Measurements from ENCODE around the gene COPB2.

Gene COPB2

GRCh38 chr3:139322346-139322745, 67.1 kb downstream of the COPB2 start:
- H3K27me3 ChIP-seq (ENCODE audit: control insufficient read depth, insufficient read depth, low read length) = no peaks in the 10 kb centered on the region
- H3K9ac ChIP-seq (ENCODE audit: low read length) = no peak overlapping the region
- H3K4me1 ChIP-seq (ENCODE audit: control insufficient read depth, insufficient read depth, low read length) = no peaks in the 10 kb centered on the region
- no peak overlapping the region for H3K27ac ChIP-seq (ENCODE audit: low read depth, low read length)
- no peaks in the 10 kb centered on the region for H3K36me3 ChIP-seq (ENCODE audit: control insufficient read depth, insufficient read depth, low read length)
- no peak overlapping the region for H3K4me3 ChIP-seq (ENCODE audit: low read length)

DNA sequence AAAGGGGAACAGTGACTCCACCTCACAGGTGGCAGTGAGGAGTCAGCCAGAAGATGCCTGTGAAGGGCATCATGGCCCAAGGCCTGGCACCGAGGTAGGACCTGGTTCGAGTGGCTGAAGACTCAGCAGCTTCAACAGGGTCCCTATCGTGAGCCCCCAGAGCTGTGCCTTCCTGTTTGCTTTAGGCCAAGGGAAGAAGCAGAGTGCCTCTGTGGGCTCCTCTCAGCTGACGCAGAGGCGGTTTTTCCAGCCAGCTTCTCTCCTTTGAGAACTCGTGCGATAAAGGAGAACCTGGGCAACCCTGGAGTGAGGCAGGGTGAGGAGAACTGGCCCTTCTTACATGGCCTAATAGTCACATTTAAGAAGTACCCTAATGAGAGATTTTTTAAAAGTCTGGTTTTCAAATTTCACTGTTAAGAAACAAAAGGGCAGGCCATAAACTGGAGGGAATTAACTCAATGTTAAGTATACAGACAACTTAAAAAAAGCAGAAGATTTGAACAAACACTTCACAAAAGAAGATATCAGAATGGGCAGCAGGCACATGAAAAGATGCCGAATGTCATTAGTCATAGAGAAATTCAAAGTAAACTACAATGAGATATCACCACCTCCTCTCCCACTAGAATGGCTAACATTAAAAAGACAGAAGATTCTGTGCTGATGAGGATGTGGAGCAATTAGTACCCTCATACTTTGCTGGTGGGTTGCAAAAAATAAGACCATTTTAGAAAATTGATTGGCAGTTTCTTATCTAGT, 68.7 kb downstream of the COPB2 start:
- Histone ChIP-seq H3K9ac (ENCODE audit: low read length) (no peak overlapping the region), H3K27ac (ENCODE audit: low read depth, low read length) (no peak overlapping the region), H3K4me3 (ENCODE audit: low read length) (no peak overlapping the region), H3K36me3 (ENCODE audit: control insufficient read depth, insufficient read depth, low read length) (no peaks in the 10 kb centered on the region), H3K4me1 (ENCODE audit: control insufficient read depth, insufficient read depth, low read length) (no peaks in the 10 kb centered on the region), H3K27me3 (ENCODE audit: control insufficient read depth, insufficient read depth, low read length) (no peaks in the 10 kb centered on the region)

GRCh38 chr3:139319428-139320402, 69.7 kb downstream of the COPB2 start:
- Histone ChIP-seq H3K9ac (ENCODE audit: low read length) (no peak overlapping the region), H3K4me1 (ENCODE audit: control insufficient read depth, insufficient read depth, low read length) (no peaks in the 10 kb centered on the region), H3K4me3 (ENCODE audit: low read length) (no peak overlapping the region), H3K36me3 (ENCODE audit: control insufficient read depth, insufficient read depth, low read length) (no peaks in the 10 kb centered on the region), H3K27ac (ENCODE audit: low read depth, low read length) (no peak overlapping the region), H3K27me3 (ENCODE audit: control insufficient read depth, insufficient read depth, low read length) (no peaks in the 10 kb centered on the region)

DNA sequence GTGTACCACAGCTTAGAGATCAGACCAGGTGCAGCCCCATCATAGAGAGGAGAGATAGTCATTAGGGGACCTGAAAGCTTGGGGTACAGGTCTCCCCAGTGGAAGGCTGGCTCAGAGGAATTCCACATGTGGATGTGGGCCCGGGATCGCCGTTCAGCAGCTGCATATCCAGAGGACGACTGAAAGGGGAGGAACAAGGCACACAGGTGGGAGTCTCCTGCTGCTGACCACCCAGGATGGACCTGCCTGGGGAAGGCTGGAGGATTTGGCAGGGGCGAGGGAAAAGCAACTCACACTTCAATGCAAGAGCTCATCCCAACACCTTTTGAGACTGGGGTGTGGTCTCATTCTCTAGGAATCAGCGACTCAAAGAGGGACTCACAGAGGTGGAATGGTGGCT, 70.6 kb downstream of the COPB2 start:
- Histone ChIP-seq H3K27ac (ENCODE audit: low read depth, low read length) (no peak overlapping the region), H3K9ac (ENCODE audit: low read length) (no peak overlapping the region), H3K4me1 (ENCODE audit: control insufficient read depth, insufficient read depth, low read length) (no peaks in the 10 kb centered on the region), H3K4me3 (ENCODE audit: low read length) (no peak overlapping the region), H3K27me3 (ENCODE audit: control insufficient read depth, insufficient read depth, low read length) (no peaks in the 10 kb centered on the region), H3K36me3 (ENCODE audit: control insufficient read depth, insufficient read depth, low read length) (no peaks in the 10 kb centered on the region)

DNA sequence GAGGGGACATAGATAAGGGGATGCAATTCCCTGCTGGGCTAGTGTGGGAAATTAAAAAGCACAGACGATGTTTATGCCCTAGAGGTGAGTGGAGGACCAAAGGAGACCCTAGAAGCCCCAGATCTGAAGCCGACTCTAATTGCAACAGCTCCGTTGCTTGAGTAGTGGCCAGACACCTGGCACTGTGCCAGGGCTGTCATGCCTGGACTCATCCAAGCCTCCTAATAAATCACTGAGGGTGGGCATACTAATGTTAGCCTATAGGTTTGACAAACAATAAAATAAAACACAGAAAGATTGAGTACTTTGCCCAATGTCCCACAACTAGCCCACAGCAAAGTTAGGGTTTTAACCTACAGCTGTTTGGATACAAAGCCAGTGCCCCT, 71.0 kb downstream of the COPB2 start:
- Histone ChIP-seq H3K4me3 (ENCODE audit: low read length) (no peak overlapping the region), H3K27me3 (ENCODE audit: control insufficient read depth, insufficient read depth, low read length) (no peaks in the 10 kb centered on the region), H3K9ac (ENCODE audit: low read length) (no peak overlapping the region), H3K36me3 (ENCODE audit: control insufficient read depth, insufficient read depth, low read length) (no peaks in the 10 kb centered on the region), H3K27ac (ENCODE audit: low read depth, low read length) (no peak overlapping the region), H3K4me1 (ENCODE audit: control insufficient read depth, insufficient read depth, low read length) (no peaks in the 10 kb centered on the region)

GRCh38 chr3:139317660-139318430, 71.6 kb downstream of the COPB2 start:
- H3K9ac ChIP-seq (ENCODE audit: low read length) = no peak overlapping the region
- H3K4me3 ChIP-seq (ENCODE audit: low read length) = no peak overlapping the region
- H3K27me3 ChIP-seq (ENCODE audit: control insufficient read depth, insufficient read depth, low read length) = no peaks in the 10 kb centered on the region
- no peaks in the 10 kb centered on the region for H3K4me1 ChIP-seq (ENCODE audit: control insufficient read depth, insufficient read depth, low read length)
- no peak overlapping the region for H3K27ac ChIP-seq (ENCODE audit: low read depth, low read length)
- no peaks in the 10 kb centered on the region for H3K36me3 ChIP-seq (ENCODE audit: control insufficient read depth, insufficient read depth, low read length)

DNA sequence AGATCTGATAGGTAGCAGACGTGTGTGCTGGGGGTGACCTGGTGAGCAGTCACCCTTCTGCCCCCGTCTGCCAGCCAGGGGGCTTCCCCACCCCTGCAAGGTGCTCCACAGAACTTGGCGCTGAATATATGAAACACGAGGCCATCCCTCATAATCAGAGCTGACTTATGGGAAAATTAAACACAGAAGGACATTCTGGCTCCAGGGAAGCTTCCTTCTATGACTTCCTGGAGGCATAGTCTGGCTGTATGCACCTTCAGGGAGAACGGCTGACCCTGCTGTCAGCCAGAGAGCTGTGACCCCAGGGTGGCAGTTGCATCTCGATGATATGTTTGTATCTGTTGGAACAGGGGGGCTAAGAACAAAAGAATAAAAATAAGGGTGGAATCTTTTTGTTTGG, 72.2 kb downstream of the COPB2 start:
- H3K9ac ChIP-seq (ENCODE audit: low read length) = no peak overlapping the region
- H3K4me1 ChIP-seq (ENCODE audit: control insufficient read depth, insufficient read depth, low read length) = no peaks in the 10 kb centered on the region
- no peaks in the 10 kb centered on the region for H3K36me3 ChIP-seq (ENCODE audit: control insufficient read depth, insufficient read depth, low read length)
- no peak overlapping the region for H3K4me3 ChIP-seq (ENCODE audit: low read length)
- no peak overlapping the region for H3K27ac ChIP-seq (ENCODE audit: low read depth, low read length)
- H3K27me3 ChIP-seq (ENCODE audit: control insufficient read depth, insufficient read depth, low read length) = no peaks in the 10 kb centered on the region

DNA sequence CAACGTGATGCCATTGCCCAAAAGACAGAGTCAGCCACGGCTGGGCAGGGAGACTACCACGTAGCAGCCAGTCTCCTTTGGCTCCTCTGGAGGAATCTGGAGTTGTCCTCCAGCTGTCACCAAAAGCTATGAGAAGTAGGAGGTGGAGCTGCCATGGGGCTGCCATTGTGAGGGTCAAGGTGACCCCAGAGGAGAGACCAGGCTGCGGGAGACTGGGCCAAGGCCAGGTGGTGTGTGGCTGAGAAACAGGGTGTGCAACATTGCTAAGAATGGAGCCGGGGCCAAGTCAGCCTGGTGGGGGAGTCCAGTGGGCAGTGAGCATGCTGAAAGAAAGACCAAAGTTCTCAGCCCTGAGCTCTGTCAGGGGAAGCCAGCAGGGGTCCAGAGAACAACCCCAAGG, 75.5 kb downstream of the COPB2 start:
- Histone ChIP-seq H3K27me3 (ENCODE audit: control insufficient read depth, insufficient read depth, low read length) (no peaks in the 10 kb centered on the region), H3K4me1 (ENCODE audit: control insufficient read depth, insufficient read depth, low read length) (no peaks in the 10 kb centered on the region), H3K27ac (ENCODE audit: low read depth, low read length) (no peak overlapping the region), H3K9ac (ENCODE audit: low read length) (no peak overlapping the region), H3K4me3 (ENCODE audit: low read length) (no peak overlapping the region), H3K36me3 (ENCODE audit: control insufficient read depth, insufficient read depth, low read length) (no peaks in the 10 kb centered on the region)

- Histone ChIP-seq H3K36me3 (ENCODE audit: control insufficient read depth, insufficient read depth, low read length) (no peaks in the 10 kb centered on the region), H3K4me1 (ENCODE audit: control insufficient read depth, insufficient read depth, low read length) (no peaks in the 10 kb centered on the region), H3K4me3 (ENCODE audit: low read length) (no peak overlapping the region), H3K27me3 (ENCODE audit: control insufficient read depth, insufficient read depth, low read length) (no peaks in the 10 kb centered on the region), H3K27ac (ENCODE audit: low read depth, low read length) (no peak overlapping the region), H3K9ac (ENCODE audit: low read length) (no peak overlapping the region)
Observed at GRCh38 chr3:139312959-139313358, 76.5 kb downstream of the COPB2 start.

- no peaks in the 10 kb centered on the region for H3K4me1 ChIP-seq (ENCODE audit: control insufficient read depth, insufficient read depth, low read length)
- no peak overlapping the region for H3K9ac ChIP-seq (ENCODE audit: low read length)
- H3K36me3 ChIP-seq (ENCODE audit: control insufficient read depth, insufficient read depth, low read length) = no peaks in the 10 kb centered on the region
- no peak overlapping the region for H3K27ac ChIP-seq (ENCODE audit: low read depth, low read length)
- H3K27me3 ChIP-seq (ENCODE audit: control insufficient read depth, insufficient read depth, low read length) = no peaks in the 10 kb centered on the region
- no peak overlapping the region for H3K4me3 ChIP-seq (ENCODE audit: low read length)
Observed at GRCh38 chr3:139312416-139312815, 77.0 kb downstream of the COPB2 start.

GRCh38 chr3:139311557-139311956, 77.9 kb downstream of the COPB2 start:
- Histone ChIP-seq H3K36me3 (ENCODE audit: control insufficient read depth, insufficient read depth, low read length) (no peaks in the 10 kb centered on the region), H3K4me3 (ENCODE audit: low read length) (no peak overlapping the region), H3K27ac (ENCODE audit: low read depth, low read length) (no peak overlapping the region), H3K9ac (ENCODE audit: low read length) (no peak overlapping the region), H3K4me1 (ENCODE audit: control insufficient read depth, insufficient read depth, low read length) (no peaks in the 10 kb centered on the region), H3K27me3 (ENCODE audit: control insufficient read depth, insufficient read depth, low read length) (no peaks in the 10 kb centered on the region)

GRCh38 chr3:139310474-139310933, 78.9 kb downstream of the COPB2 start:
- H3K36me3 ChIP-seq (ENCODE audit: control insufficient read depth, insufficient read depth, low read length) = no peaks in the 10 kb centered on the region
- no peak overlapping the region for H3K27ac ChIP-seq (ENCODE audit: low read depth, low read length)
- H3K4me1 ChIP-seq (ENCODE audit: control insufficient read depth, insufficient read depth, low read length) = no peaks in the 10 kb centered on the region
- H3K4me3 ChIP-seq (ENCODE audit: low read length) = no peak overlapping the region
- H3K27me3 ChIP-seq (ENCODE audit: control insufficient read depth, insufficient read depth, low read length) = no peaks in the 10 kb centered on the region
- no peak overlapping the region for H3K9ac ChIP-seq (ENCODE audit: low read length)

All from rectal smooth muscle tissue (tissue), 1 donor.